HG02571 (cell line): ENCODE results near the gene KDM3B.
"Not testable (repeated sequence)": the region's sequence is repeated elsewhere in the genome, so short reads cannot be mapped to it uniquely, and the experiment has no call there.

Experiments
- ATAC-seq: cut with Tn5 transposase; IDR thresholded peaks from one replicate; pipeline ENCODE4 v1.9.1; 2021; ENCODE audit warnings: mild to moderate bottlenecking, moderate library complexity; ENCODE audit not compliant: unreplicated experiment

Gene KDM3B

GRCh38 chr5:138389332-138389731, 36.8 kb downstream of the KDM3B start:
- no peak for ATAC-seq

DNA sequence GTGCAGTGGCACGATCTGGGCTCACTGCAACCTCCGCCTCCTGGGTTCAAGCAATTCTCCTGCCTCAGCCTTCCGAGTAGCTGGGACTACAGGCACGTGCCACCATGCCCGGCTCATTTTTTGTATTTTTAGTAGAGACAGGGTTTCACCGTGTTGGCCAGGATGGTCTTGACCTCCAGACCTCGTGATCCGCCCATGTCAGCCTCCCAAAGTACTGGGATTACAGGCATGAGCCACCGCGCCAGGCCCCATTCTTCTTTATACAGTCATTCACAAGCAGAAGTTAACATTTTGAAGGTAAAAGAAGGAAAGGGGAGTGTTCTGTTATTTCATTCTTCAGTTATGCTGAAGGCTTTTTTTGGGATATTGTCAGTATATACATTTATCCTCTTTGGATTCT, 37.4 kb downstream of the KDM3B start:
- ATAC-seq: not testable (repeated sequence)

- no peak for ATAC-seq
Observed at GRCh38 chr5:138391859-138392386, 39.4 kb downstream of the KDM3B start.

DNA sequence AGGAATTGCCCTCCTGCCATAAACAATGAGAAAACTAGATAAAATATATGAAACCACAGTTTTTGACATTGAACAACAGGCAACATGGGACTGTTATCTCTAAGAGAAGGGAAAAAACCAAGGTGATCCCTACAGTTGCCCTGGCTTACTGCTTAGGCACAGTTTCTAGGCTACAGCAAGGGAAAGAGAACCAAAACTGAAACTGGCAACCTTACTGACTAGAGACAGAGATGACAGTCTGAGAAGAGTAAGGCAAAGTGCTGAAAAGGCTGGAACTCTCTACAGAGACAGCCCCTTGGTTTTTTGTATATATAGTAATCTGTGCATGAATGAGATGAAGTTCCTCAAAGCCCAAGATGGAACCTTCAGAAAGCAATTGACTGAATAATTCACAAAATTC, 50.2 kb downstream of the KDM3B start:
- peak; percentile 63 for ATAC-seq

- peak; percentile 77 for ATAC-seq
Observed at GRCh38 chr5:138408023-138408422, 55.5 kb downstream of the KDM3B start.

- ATAC-seq: not testable (repeated sequence)
Observed at GRCh38 chr5:138410996-138411640, 58.6 kb downstream of the KDM3B start.

DNA sequence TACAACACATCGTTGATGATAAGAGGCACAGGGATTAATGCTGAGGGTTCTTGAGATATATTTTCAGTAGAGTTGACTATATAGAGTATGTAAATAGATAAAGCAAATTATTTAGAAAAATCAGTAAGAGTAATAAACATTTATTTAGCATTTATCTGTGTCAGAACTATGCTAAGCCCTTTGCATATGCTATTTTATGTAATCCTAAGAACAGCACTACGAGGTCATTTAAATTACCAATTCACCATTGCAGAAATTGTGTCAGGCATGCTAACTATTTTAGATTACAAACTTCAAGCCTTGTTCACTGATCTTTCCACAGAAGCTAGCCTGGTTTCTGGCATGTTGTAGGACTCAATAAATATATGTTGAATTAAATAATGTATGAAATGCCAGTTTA, 66.0 kb downstream of the KDM3B start:
- ATAC-seq: no peak

DNA sequence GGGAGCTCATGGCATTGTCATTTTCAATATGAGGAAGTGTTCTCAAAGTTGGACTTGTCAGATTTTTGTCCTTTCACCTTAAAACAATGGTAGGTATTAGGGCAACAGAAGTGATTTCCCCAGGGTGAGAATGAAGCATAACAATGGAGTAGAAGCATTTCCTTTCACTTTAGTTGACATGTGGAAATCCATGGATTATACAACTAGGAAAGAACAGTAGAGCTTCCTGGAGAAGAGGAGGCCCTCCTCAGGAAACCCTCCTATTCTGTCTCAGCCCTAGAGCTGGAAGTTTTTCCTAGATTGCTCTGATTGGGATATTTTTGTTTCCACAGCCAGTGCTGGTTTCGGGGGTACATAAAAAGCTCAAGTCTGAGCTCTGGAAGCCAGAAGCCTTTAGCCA, 72.6 kb downstream of the KDM3B start:
- ATAC-seq: no peak

- no peak for ATAC-seq
Observed at GRCh38 chr5:138435943-138436342, 83.5 kb downstream of the KDM3B start.

DNA sequence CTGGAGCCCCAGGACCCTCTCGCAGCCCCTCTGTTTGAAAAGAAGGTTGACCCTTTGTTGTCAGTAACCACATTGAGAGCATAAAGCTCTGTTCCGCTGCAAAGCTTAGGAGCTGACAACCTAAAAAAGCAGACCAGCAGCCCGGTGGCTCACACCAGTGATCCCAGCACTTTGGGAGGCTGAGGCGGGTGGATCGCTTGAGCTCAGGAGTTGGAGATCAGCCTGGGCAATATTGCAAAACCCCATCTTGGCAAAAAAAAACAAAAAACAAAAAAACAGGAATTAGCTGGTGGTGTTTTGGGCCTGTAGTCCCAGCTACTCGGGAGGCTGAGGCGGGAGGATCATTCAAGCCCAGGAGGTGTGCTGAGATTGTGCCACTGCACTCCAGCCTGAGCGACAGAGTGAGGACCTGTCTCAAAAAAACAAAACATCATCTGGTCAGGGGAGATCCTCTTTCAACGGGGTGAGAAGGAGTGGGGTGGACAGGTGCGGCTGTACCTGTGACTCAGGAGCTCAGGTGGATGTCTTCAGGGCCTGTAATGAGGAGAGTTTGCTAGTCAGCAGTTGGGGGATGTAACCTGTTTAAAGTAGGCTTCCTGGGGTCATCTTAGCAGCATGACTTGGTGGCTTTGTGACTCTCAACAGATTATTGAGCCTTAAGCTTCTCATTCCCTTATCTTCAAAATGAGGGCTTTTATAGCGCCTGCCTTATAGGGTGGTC, 85.7 kb downstream of the KDM3B start:
- ATAC-seq: no peak

GRCh38 chr5:138438724-138439476, 86.4 kb downstream of the KDM3B start, which contains the start of gene REEP2:
Gene REEP2, plus strand, starts transcription at chr5:138439057. Its CDS starts 152 bp downstream, at chr5:138439209.
- ATAC-seq: no peak

DNA sequence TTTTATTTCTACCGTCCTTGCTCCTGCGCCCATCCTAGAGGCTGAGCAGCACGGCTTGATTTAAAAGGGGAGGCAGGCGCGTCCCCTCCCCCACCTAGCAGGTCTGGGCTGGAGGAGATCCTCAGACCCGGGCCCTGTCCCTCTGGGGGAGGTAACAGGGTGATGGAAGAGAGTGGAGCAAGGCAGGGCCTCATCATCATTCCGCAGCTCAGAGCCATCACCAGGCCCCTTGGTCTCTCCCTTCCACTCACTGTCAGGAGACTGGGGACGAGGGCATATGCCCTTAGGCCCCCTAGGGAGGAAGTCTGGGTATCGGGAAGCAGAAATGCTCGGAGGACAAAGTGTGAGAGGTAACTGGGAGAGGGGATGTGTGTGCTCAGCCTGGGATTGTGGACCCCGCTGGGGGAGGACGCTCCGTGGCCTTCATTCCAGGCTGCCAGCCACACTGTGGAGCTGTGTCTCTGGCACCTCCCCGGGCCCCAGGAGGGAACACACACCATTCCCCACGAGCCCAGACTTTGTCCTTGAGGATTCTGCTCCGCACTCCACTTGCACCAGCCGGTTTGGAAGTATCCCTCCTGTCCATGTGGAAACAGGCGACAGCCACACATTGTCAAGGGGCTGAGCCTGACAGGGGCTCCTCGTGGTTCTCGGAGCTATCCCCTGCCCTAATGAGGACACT, 87.1 kb downstream of the KDM3B start:
- ATAC-seq: no peak

GRCh38 chr5:138440159-138441073, 87.9 kb downstream of the KDM3B start:
- ATAC-seq: no peak

DNA sequence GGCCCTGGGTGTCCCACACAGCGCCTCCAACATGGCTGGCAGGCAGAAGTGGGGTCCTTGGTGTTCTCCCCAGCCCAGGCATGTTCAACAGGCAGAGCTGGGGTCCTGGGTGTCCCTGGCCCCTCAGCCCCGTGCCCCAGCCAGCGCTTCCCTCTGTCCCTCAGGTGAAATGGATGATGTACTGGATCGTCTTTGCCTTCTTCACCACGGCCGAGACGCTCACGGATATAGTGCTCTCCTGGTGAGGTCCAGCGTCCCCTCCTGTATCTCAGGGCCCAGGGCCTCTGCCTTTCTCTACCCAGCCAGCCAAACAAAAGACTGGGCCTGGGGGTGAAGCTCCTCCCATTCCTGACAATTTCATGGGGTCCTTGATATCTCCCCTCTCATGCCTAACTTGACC, 88.7 kb downstream of the KDM3B start:
- ATAC-seq: no peak

GRCh38 chr5:138444078-138444773, 91.7 kb downstream of the KDM3B start:
- no peak for ATAC-seq

- no peak for ATAC-seq
Observed at GRCh38 chr5:138444774-138445546, 92.5 kb downstream of the KDM3B start.

DNA sequence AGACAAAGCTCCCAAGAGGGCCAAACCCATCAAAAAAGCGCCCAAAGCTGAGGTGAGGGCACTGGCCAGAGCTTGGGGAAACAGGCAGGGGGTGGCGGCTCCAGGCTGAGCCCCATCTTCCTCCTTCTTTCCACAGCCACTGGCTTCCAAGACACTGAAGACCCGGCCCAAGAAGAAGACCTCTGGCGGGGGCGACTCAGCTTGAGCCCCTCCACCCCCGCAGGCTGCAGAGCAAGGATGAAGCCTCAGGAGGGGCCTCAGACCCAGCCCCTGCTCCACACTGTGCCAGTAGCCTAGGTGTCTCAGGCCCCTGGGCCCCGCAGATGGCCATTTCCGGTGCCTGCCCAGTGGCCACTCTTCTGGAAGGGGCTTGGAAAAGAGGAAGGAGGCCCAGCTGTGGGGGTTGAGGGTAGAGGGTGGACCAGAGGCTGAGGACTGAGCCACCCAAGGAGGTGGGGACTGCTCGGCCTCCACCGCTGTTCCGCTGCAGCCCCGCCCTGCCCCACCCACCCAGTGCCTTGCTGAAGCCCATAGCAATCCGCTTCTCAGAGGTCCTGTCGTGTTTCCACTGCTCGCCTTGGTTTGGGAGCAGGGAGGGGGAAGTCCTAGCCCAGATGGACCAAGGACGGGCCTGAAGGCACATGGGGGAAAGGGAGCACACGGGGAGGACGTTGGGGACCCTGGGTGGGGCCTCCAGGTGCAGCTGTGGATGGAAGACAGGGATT, 93.2 kb downstream of the KDM3B start:
- ATAC-seq: no peak

GRCh38 chr5:138448070-138448469, 95.6 kb downstream of the KDM3B start:
- no peak for ATAC-seq
